Fibroblast of gingiva (primary cell): ENCODE measurements around the gene TRIM68.

Experiments used
- DNase-seq: peaks from one replicate; pipeline ENCODE4 v3.0.0-alpha.2; 2011; ENCODE audit warnings: low read depth

Gene TRIM68

GRCh38 chr11:4607781-4608666, at the start of gene TRIM68:
TRIM68 (minus strand) TSS chr11:4608231; CDS start chr11:4605504, 2,727 bp downstream.
- DNase-seq, result peak; percentile 96

- no peak for DNase-seq
These were observed 46.8 kb upstream of the TRIM68 start for GRCh38 chr11:4654635-4655369.

- no peak for DNase-seq
These were observed 39.7 kb upstream of the TRIM68 start for GRCh38 chr11:4647766-4648165.

- no peak for DNase-seq
These were observed 37.9 kb upstream of the TRIM68 start for GRCh38 chr11:4645974-4646373.

- DNase-seq, result no peak
These were observed 36.2 kb upstream of the TRIM68 start for GRCh38 chr11:4644233-4644632.

- no peak for DNase-seq
These were observed 35.7 kb upstream of the TRIM68 start, which contains the start of gene OR51E1 for GRCh38 chr11:4643682-4644081. OR51E1 (plus strand) TSS chr11:4643982; CDS start chr11:4652527, 8,545 bp downstream.

- no peak for DNase-seq
These were observed 35.0 kb upstream of the TRIM68 start for GRCh38 chr11:4643076-4643475.

- DNase-seq, result no peak
These were observed 34.0 kb upstream of the TRIM68 start for GRCh38 chr11:4642043-4642442.

- no peak for DNase-seq
These were observed 33.5 kb upstream of the TRIM68 start for GRCh38 chr11:4641501-4641900.

GRCh38 chr11:4639931-4640330, 31.9 kb upstream of the TRIM68 start:
- DNase-seq, result no peak

GRCh38 chr11:4637662-4638047, 29.6 kb upstream of the TRIM68 start:
- no peak for DNase-seq

- peak; percentile 43 for DNase-seq
These were observed 29.1 kb upstream of the TRIM68 start, which contains the start of gene OR51D1 for GRCh38 chr11:4636962-4637661. OR51D1 (plus strand) TSS chr11:4637477; CDS start chr11:4639791, 2,314 bp downstream.

GRCh38 chr11:4636136-4636535, 28.1 kb upstream of the TRIM68 start:
- no peak for DNase-seq

GRCh38 chr11:4626207-4627099, 18.4 kb upstream of the TRIM68 start:
- peak; percentile 43 for DNase-seq

GRCh38 chr11:4619514-4619913, 11.5 kb upstream of the TRIM68 start:
- no peak for DNase-seq

GRCh38 chr11:4615856-4616444, 7.9 kb upstream of the TRIM68 start:
- DNase-seq, result no peak

GRCh38 chr11:4611986-4612385, 4.0 kb upstream of the TRIM68 start:
- DNase-seq, result no peak

GRCh38 chr11:4610258-4610935, 2.4 kb upstream of the TRIM68 start:
- DNase-seq, result no peak

GRCh38 chr11:4607096-4607495, 935 bp downstream of the TRIM68 start:
- DNase-seq, result no peak
